HCT116 (cell line): Measurements from ENCODE around the gene C20orf141. TPM values are rescaled to one million over a fixed set of nuclear protein-coding genes. Genes with fewer than 3 reads are reported as not detected.

Source experiments
- ATAC-seq: fragments of 200-7000 bp; cut with Tn5 transposase; 2 replicates; pipeline ENCODE4 v1.9.1; 2020; ENCODE audit warnings: mild to moderate bottlenecking, moderate library complexity
- BruUV-seq: library from RNA; stranded (reverse); fragments of 400-500 nt; replicated peaks from 2 replicates; lab custom pipeline; 2021; lab: Mats Ljungman, UMichigan
- CTCF ChIA-PET: fragments of 300-600 bp; sonication (Branson Sonifier 250); formaldehyde crosslinking; loops from one replicate; lab custom pipeline; 2021; ENCODE audit warnings: antibody characterized with exemption; lab: Charles Lee
- POLR2A ChIA-PET: fragments of 300-600, 350-600 bp; sonication (Branson Sonifier 250); formaldehyde crosslinking; loops from one replicate; lab custom pipeline; 2021; ENCODE audit warnings: antibody characterized with exemption; lab: Charles Lee
- RAD21 ChIA-PET, 2 experiments: fragments of 300-600 bp; sonication (Branson Sonifier 250); formaldehyde crosslinking; loops; one replicate each; lab custom pipeline; 2023; ENCODE audit warnings: low total read pairs in 2 of 2; ENCODE audit not compliant: uncharacterized antibody in 2 of 2, unreplicated experiment in 2 of 2, low non-redundant PET in 1 of 2; lab: Charles Lee
- DNase-seq: peaks from one replicate; pipeline ENCODE4 v3.0.0-alpha.2; 2010; ENCODE audit warnings: low read depth, low spot score
- H2AFZ ChIP-seq: fragments of 200-600 bp; shearing (Covaris generic), sonication (generic); 2 replicates; pipeline ENCODE4 v1.6.1; 2017; ENCODE audit warnings: low read depth, mixed run types, mixed read lengths, antibody characterized with exemption, low read length; ENCODE audit not compliant: poor library complexity, severe bottlenecking
- H3K27ac ChIP-seq: 2 replicates; pipeline ENCODE4 v1.5.1; 2012; ENCODE audit warnings: low read depth, low read length
- H3K27me3 ChIP-seq: fragments of 200-600 bp; sonication (generic); 2 replicates; pipeline ENCODE4 v1.6.1; 2016; ENCODE audit warnings: mixed run types, low read length, mixed read lengths; ENCODE audit not compliant: insufficient read depth
- H3K36me3 ChIP-seq, 2 experiments: fragments of 200-500 bp in 1 of 2; fragments of 200-600 bp in 1 of 2; sonication (Bioruptor generic) in 1 of 2; sonication (generic) in 1 of 2; 2 replicates each; pipeline versions ENCODE4 v1.5.1 to v1.6.1; 2014 to 2016; ENCODE audit warnings: low read length in 2 of 2, inconsistent platforms in 1 of 2, mixed read lengths in 1 of 2, mixed run types in 1 of 2; ENCODE audit not compliant: insufficient read depth in 2 of 2, control insufficient read depth in 1 of 2
- H3K4me1 ChIP-seq, 2 experiments: fragments of 200-600 bp in 1 of 2; sonication (generic) in 1 of 2; 2 replicates each; pipeline versions ENCODE4 v1.5.1 to v1.6.1; 2012 to 2017; ENCODE audit warnings: low read length in 2 of 2, inconsistent platforms in 1 of 2, mild to moderate bottlenecking in 1 of 2, mixed read lengths in 1 of 2, mixed run types in 1 of 2, moderate library complexity in 1 of 2; ENCODE audit not compliant: insufficient read depth in 2 of 2, control insufficient read depth in 1 of 2
- H3K4me2 ChIP-seq: fragments of 200-600 bp; sonication (generic); 2 replicates; pipeline ENCODE4 v1.6.1; 2017; ENCODE audit warnings: mixed run types, low read length, mixed read lengths
- H3K4me3 ChIP-seq, 2 experiments: fragments of 200-600 bp in 1 of 2; sonication (generic) in 1 of 2; replicated peaks in 1 of 2; 2 replicates each; pipeline ENCODE4 v1.5.1; 2011 to 2016; ENCODE audit warnings: low read length in 2 of 2, control low read depth in 1 of 2, low read depth in 1 of 2, mild to moderate bottlenecking in 1 of 2, mixed read lengths in 1 of 2, mixed run types in 1 of 2
- H3K79me2 ChIP-seq: fragments of 200-600 bp; sonication (generic); 2 replicates; pipeline ENCODE4 v1.6.1; 2017; ENCODE audit warnings: mild to moderate bottlenecking, mixed run types, low read length, moderate library complexity, mixed read lengths; ENCODE audit not compliant: insufficient read depth
- H3K9ac ChIP-seq: fragments of 200-600 bp; sonication (generic); 2 replicates; pipeline ENCODE4 v1.6.1; 2016; ENCODE audit warnings: low read length, mixed read lengths
- H3K9me2 ChIP-seq: fragments of 200-600 bp; sonication (generic), shearing (Covaris generic); 2 replicates; pipeline ENCODE4 v1.6.1; 2017; ENCODE audit warnings: mixed run types, mild to moderate bottlenecking, moderate library complexity; ENCODE audit not compliant: insufficient read depth
- H3K9me3 ChIP-seq, 2 experiments: fragments of 200-500 bp in 1 of 2; fragments of 200-600 bp in 1 of 2; sonication (Bioruptor generic) in 1 of 2; sonication (generic) in 1 of 2; 2 replicates each; pipeline ENCODE4 v1.6.1; 2014 to 2017; ENCODE audit warnings: low read length in 2 of 2, mixed read lengths in 2 of 2, inconsistent platforms in 1 of 2, low read depth in 1 of 2, mild to moderate bottlenecking in 1 of 2, mixed run types in 1 of 2, moderate library complexity in 1 of 2; ENCODE audit not compliant: control insufficient read depth in 1 of 2, insufficient read depth in 1 of 2
- H4K20me1 ChIP-seq: fragments of 200-600 bp; sonication (generic), shearing (Covaris generic); 2 replicates; pipeline ENCODE4 v1.6.1; 2017; ENCODE audit warnings: mixed run types, mild to moderate bottlenecking, moderate library complexity; ENCODE audit not compliant: insufficient read depth
- CTCF ChIP-seq, 3 experiments: fragments of 200-600 bp in 1 of 3; sonication (generic) in 1 of 3; IDR thresholded peaks in 2 of 3; conservative IDR thresholded peaks in 1 of 3; 2 replicates each; pipeline ENCODE4 v1.5.1; 2012 to 2017; ENCODE audit warnings: low read depth in 2 of 3, low read length in 2 of 3, antibody characterized with exemption in 1 of 3, borderline replicate concordance in 1 of 3, control low read depth in 1 of 3, mild to moderate bottlenecking in 1 of 3, mixed read lengths in 1 of 3, mixed run types in 1 of 3, moderate library complexity in 1 of 3; ENCODE audit not compliant: insufficient read depth in 1 of 3
- EGR1 ChIP-seq: IDR thresholded peaks from 2 replicates; pipeline ENCODE4 v1.6.1; 2012; ENCODE audit warnings: low read depth
- ELF1 ChIP-seq: IDR thresholded peaks from 2 replicates; pipeline ENCODE4 v1.6.1; 2012; ENCODE audit warnings: low read depth, borderline replicate concordance
- EZH2 ChIP-seq: fragments of 200-600 bp; sonication (generic); IDR thresholded peaks from 2 replicates; pipeline ENCODE4 v1.6.1; 2017; ENCODE audit warnings: antibody characterized with exemption, mixed run types
- EZH2phosphoT487 ChIP-seq: fragments of 200-600 bp; IDR thresholded peaks from 2 replicates; pipeline ENCODE4 v1.6.1; 2018; ENCODE audit warnings: antibody characterized with exemption, borderline replicate concordance
- FOSL1 ChIP-seq: IDR thresholded peaks from 2 replicates; pipeline ENCODE4 v1.6.1; 2012; ENCODE audit warnings: low read depth
- MAX ChIP-seq: IDR thresholded peaks from 2 replicates; pipeline ENCODE4 v1.6.1; 2012
- POLR2A ChIP-seq: IDR thresholded peaks from 2 replicates; pipeline ENCODE4 v1.7.0; 2011; ENCODE audit warnings: borderline replicate concordance; ENCODE audit not compliant: insufficient read depth, insufficient read length; ENCODE audit errors: extremely low read depth
- POLR2AphosphoS5 ChIP-seq: IDR thresholded peaks from 2 replicates; pipeline ENCODE4 v1.6.1; 2011; ENCODE audit warnings: mild to moderate bottlenecking, low read depth, low read length, moderate library complexity
- RAD21 ChIP-seq: IDR thresholded peaks from 2 replicates; pipeline ENCODE4 v1.6.1; 2012; ENCODE audit warnings: low read depth, mild to moderate bottlenecking
- REST ChIP-seq: IDR thresholded peaks from 2 replicates; pipeline ENCODE4 v1.6.1; 2012; ENCODE audit warnings: low read depth
- SP1 ChIP-seq: IDR thresholded peaks from 2 replicates; pipeline ENCODE4 v1.6.1; 2012; ENCODE audit warnings: low read depth
- SRF ChIP-seq: IDR thresholded peaks from 2 replicates; pipeline ENCODE4 v1.6.1; 2012; ENCODE audit warnings: low read depth
- YY1 ChIP-seq: IDR thresholded peaks from 2 replicates; pipeline ENCODE4 v1.6.1; 2011; ENCODE audit warnings: low read length, low read depth, moderate library complexity, mild to moderate bottlenecking; ENCODE audit not compliant: insufficient replicate concordance; ENCODE audit errors: extremely low read depth
- ZBTB33 ChIP-seq: IDR thresholded peaks from 2 replicates; pipeline ENCODE4 v1.6.1; 2011; ENCODE audit warnings: mild to moderate bottlenecking, low read length, moderate library complexity; ENCODE audit not compliant: insufficient replicate concordance; ENCODE audit errors: extremely low read depth
- ZFX ChIP-seq: fragments of 450-650 bp; IDR thresholded peaks from 2 replicates; pipeline ENCODE4 v1.6.1; 2017
- intact Hi-C: fragments of 100-400 bp; cut with micrococcal nuclease; formaldehyde crosslinking; loops from 2 replicates; pipeline ENCODE4 v1.10.0; 2022
- total RNA-seq: library from RNA; stranded (reverse); gene quantifications from one replicate; pipeline ENCODE4 v1.2.1, GENCODE V29; 2021; ENCODE audit not compliant: unreplicated experiment

The C20orf141 gene
- total RNA-seq, 1 experiment from 2014 or later: not detected

GRCh38 chr20:2804852-2805688 is 9.7 kb upstream of the C20orf141 start:
- ChIA-PET CTCF (no interaction called here), RAD21 (no interaction called here), POLR2A (no interaction called here)
- Histone ChIP-seq H2AFZ (no peak overlapping the region), H3K9me3 (no peaks in the 10 kb centered on the region), H4K20me1 (no peaks in the 10 kb centered on the region), H3K9ac (no peak overlapping the region), H3K36me3 (no peaks in the 10 kb centered on the region), H3K4me1 (peaks cover 3 to 5% of the 10 kb centered on the region in 2 experiments; a peak in 2 of 4 replicates), H3K79me2 (no peaks in the 10 kb centered on the region), H3K4me3 (no peak overlapping the region), H3K27ac (no peak overlapping the region), H3K9me2 (no peaks in the 10 kb centered on the region), H3K27me3 (peaks cover 4% of the 10 kb centered on the region; the same call in 1 of the 2 replicates), H3K4me2 (no peak overlapping the region)
- no TSS peak for BruUV-seq
- TF ChIP-seq EZH2phosphoT487 (no peak), POLR2AphosphoS5 (no peak), ZBTB33 (no peak), FOSL1 (no peak), CTCF (IDR thresholded peaks at IDR 0.05 in 2 of 3, conservative IDR thresholded peaks at IDR 0.05 in 1 of 3; ENCODE audit: borderline replicate concordance in 1 of 3, insufficient read depth in 1 of 3, low read depth in 2 of 3, low read length in 2 of 3) (no peak), ZFX (no peak), YY1 (no peak), REST (no peak), EGR1 (no peak), SP1 (no peak), POLR2A (no peak), SRF (no peak), MAX (no peak), RAD21 (no peak), ELF1 (no peak), EZH2 (no peak)
- intact Hi-C loops: no loop called here
- DNase-seq (no peak), ATAC-seq (no peak)
